Coronary artery (tissue), 2 donors: ENCODE results near the gene LRFN5.

Source experiments
- DNase-seq: peaks from one replicate; pipeline ENCODE4 v3.0.0-alpha.2; 2017; ENCODE audit warnings: low spot score
- H3K27ac ChIP-seq, 2 donors: fragments of 200-600 bp; sonication (generic); one replicate each; pipeline ENCODE4 v1.5.1; 2016 to 2019
- H3K4me3 ChIP-seq: fragments of 200-600 bp; sonication (generic); 2 replicates; pipeline ENCODE4 v1.5.1; 2016; ENCODE audit warnings: mild to moderate bottlenecking, moderate library complexity
- TF ChIP-seq, protein P1 (sequence below): fragments of 200-600 bp; sonication (generic); IDR thresholded peaks from one replicate; pipeline ENCODE4 v1.5.1; 2019; ENCODE audit warnings: antibody characterized with exemption

The LRFN5 gene

DNA sequence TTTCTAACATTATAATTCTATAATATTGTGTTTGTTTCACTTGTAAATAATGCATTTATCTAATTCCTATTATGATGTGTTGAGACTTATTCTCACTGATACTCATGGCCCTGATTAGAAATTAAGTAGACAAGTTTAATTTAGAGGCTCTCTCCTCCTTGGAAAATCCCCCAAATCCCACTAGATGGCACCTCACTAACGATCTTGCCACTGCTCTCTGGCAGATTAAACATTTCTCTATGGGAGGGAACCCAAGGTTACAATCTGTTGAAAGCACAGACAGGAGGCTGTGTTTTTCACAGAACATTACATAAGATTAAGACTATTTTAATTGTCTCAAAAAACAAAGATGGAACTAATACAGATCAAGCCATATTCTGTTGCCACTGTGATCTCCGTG, 318.7 kb downstream of the LRFN5 start:
- TF ChIP-seq, protein P1, sequence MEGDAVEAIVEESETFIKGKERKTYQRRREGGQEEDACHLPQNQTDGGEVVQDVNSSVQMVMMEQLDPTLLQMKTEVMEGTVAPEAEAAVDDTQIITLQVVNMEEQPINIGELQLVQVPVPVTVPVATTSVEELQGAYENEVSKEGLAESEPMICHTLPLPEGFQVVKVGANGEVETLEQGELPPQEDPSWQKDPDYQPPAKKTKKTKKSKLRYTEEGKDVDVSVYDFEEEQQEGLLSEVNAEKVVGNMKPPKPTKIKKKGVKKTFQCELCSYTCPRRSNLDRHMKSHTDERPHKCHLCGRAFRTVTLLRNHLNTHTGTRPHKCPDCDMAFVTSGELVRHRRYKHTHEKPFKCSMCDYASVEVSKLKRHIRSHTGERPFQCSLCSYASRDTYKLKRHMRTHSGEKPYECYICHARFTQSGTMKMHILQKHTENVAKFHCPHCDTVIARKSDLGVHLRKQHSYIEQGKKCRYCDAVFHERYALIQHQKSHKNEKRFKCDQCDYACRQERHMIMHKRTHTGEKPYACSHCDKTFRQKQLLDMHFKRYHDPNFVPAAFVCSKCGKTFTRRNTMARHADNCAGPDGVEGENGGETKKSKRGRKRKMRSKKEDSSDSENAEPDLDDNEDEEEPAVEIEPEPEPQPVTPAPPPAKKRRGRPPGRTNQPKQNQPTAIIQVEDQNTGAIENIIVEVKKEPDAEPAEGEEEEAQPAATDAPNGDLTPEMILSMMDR = no peak
- DNase-seq = no peak
- Histone ChIP-seq H3K27ac (no peak overlapping the region), H3K4me3 (no peak overlapping the region)

DNA sequence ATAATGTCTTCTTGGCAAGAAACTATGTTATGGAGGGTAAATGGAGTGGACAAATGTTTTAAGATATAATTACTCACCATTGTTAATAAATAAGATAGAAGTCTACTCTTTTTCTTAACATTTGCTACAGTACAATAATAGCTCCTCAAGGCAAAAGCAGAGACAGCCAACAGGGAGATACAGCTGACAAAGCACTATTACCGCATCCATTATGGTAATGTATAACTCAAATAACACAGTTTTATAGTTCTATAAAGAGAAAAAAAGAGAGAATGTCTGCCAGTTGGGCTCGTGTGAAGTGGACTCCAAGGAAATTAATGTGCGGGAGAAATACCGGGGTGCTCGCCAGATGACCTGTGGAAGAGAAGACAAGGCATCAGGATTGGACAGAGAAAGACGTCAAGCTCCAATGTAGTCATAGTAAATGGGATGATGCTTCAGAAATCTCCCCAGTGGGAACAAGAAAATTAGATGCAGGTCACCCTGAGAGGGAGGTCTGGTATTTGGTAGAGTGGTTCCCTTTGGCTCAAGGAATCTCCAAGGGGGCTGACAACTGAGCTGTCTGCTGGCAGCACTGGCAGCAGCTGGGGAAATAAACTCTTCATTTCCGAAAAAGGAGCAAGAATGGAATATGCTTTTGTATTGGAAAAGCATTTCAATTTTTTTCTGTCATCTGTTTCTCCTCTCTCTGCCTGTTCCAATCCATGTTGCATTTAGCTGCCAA, 343.9 kb downstream of the LRFN5 start:
- TF ChIP-seq, protein P1 = no peak
- DNase-seq = no peak
- Histone ChIP-seq H3K4me3 (no peak overlapping the region), H3K27ac (no peak overlapping the region)
